Astrocyte (in vitro differentiated cells and primary cell): Measurements from ENCODE around the gene CLEC3B. TPM values are rescaled to one million over a fixed set of nuclear protein-coding genes. Genes with fewer than 3 reads are reported as not detected.
A peak's percentile ranks its signal among the peaks of the same experiment; 100 is the strongest.

Experiments used
- DNase-seq: peaks from one replicate; pipeline ENCODE4 v3.0.0-alpha.2; 2010; ENCODE audit warnings: low read depth
- FAIRE-seq: peaks from 2 replicates; lab custom pipeline; 2011; peaks lifted over from hg19 to GRCh38; lab: Jason Lieb, UNC
- H2AFZ ChIP-seq: 2 replicates; pipeline ENCODE4 v1.6.0; 2012; ENCODE audit warnings: low read depth, low read length, inconsistent platforms
- H3K27ac ChIP-seq: 2 replicates; pipeline ENCODE4 v1.5.1; 2011; ENCODE audit warnings: low read depth, low read length, inconsistent platforms
- H3K27me3 ChIP-seq: 2 replicates; pipeline ENCODE4 v1.6.0; 2011; ENCODE audit warnings: low read length, inconsistent platforms; ENCODE audit not compliant: insufficient read depth
- H3K36me3 ChIP-seq: 2 replicates; pipeline ENCODE4 v1.5.1; 2011; ENCODE audit warnings: low read length, inconsistent platforms; ENCODE audit not compliant: insufficient read depth
- H3K4me1 ChIP-seq: 2 replicates; pipeline ENCODE4 v1.5.1; 2011; ENCODE audit warnings: low read length, inconsistent platforms; ENCODE audit not compliant: insufficient read depth
- H3K4me2 ChIP-seq: 2 replicates; pipeline ENCODE4 v1.6.0; 2012; ENCODE audit warnings: low read length, inconsistent platforms
- H3K4me3 ChIP-seq: 2 replicates; pipeline ENCODE4 v1.5.1; 2011; ENCODE audit warnings: low read depth, mild to moderate bottlenecking, low read length, inconsistent platforms; ENCODE audit not compliant: insufficient read depth
- H3K79me2 ChIP-seq: 2 replicates; pipeline ENCODE4 v1.6.0; 2012; ENCODE audit warnings: mild to moderate bottlenecking, low read length, inconsistent platforms; ENCODE audit not compliant: insufficient read depth
- H3K9ac ChIP-seq: 2 replicates; pipeline ENCODE4 v1.6.0; 2012; ENCODE audit warnings: mild to moderate bottlenecking, low read length, inconsistent platforms
- H3K9me3 ChIP-seq: 2 replicates; pipeline ENCODE4 v1.5.1; 2012; ENCODE audit warnings: low read depth, mild to moderate bottlenecking, low read length, inconsistent platforms; ENCODE audit not compliant: insufficient read depth
- H4K20me1 ChIP-seq: 2 replicates; pipeline ENCODE4 v1.6.0; 2012; ENCODE audit warnings: low read length, inconsistent platforms; ENCODE audit not compliant: insufficient read depth
- H3K27ac Mint-ChIP-seq: one replicate; pipeline ENCODE4 v1.8.0; 2021; ENCODE audit warnings: mild to moderate bottlenecking, mixed read lengths; ENCODE audit not compliant: unreplicated experiment
- H3K27me3 Mint-ChIP-seq: one replicate; pipeline ENCODE4 v1.8.0; 2021; ENCODE audit warnings: low read depth, mixed read lengths; ENCODE audit not compliant: unreplicated experiment
- H3K36me3 Mint-ChIP-seq: one replicate; pipeline ENCODE4 v1.8.0; 2021; ENCODE audit warnings: low read depth, mixed read lengths; ENCODE audit not compliant: unreplicated experiment
- H3K4me1 Mint-ChIP-seq: one replicate; pipeline ENCODE4 v1.8.0; 2021; ENCODE audit warnings: low read depth, mixed read lengths; ENCODE audit not compliant: unreplicated experiment
- H3K4me3 Mint-ChIP-seq: one replicate; pipeline ENCODE4 v1.8.0; 2021; ENCODE audit warnings: mild to moderate bottlenecking, moderate library complexity, mixed read lengths; ENCODE audit not compliant: unreplicated experiment
- H3K9me3 Mint-ChIP-seq: one replicate; pipeline ENCODE4 v1.8.0; 2021; ENCODE audit warnings: mild to moderate bottlenecking, mixed read lengths; ENCODE audit not compliant: unreplicated experiment
- CTCF ChIP-seq: IDR thresholded peaks from 2 replicates; pipeline ENCODE4 v1.5.1; 2011; ENCODE audit warnings: low read depth, mild to moderate bottlenecking, inconsistent platforms, low read length, moderate library complexity; ENCODE audit not compliant: insufficient read depth
- EZH2 ChIP-seq: IDR thresholded peaks from 2 replicates; pipeline ENCODE4 v1.6.1; 2012; ENCODE audit warnings: mild to moderate bottlenecking, low read length, inconsistent platforms; ENCODE audit not compliant: insufficient read depth
- total RNA-seq: library from RNA; stranded (reverse); gene quantifications from 2 replicates; pipeline ENCODE4 v1.2.1, GENCODE V29; 2021

The CLEC3B gene
- total RNA-seq, 1 donor from 2014 or later = 0.32 TPM

- Histone ChIP-seq H3K4me2 (no peak overlapping the region), H3K36me3 (peaks cover 7% of the 10 kb centered on the region), H3K27me3 (no peaks in the 10 kb centered on the region), H3K4me3 (no peak overlapping the region), H4K20me1 (peaks cover 77% of the 10 kb centered on the region), H3K9ac (no peak overlapping the region), H2AFZ (no peak overlapping the region), H3K9me3 (no peaks in the 10 kb centered on the region), H3K79me2 (peaks cover 55% of the 10 kb centered on the region), H3K27ac (no peak overlapping the region), H3K4me1 (no peaks in the 10 kb centered on the region)
- Mint-ChIP-seq H3K4me3 (peak overlapping the region; percentile 66), H3K27ac (no peak overlapping the region), H3K36me3 (peaks cover 26% of the 10 kb centered on the region), H3K9me3 (no peaks in the 10 kb centered on the region), H3K27me3 (no peaks in the 10 kb centered on the region), H3K4me1 (peaks cover 27% of the 10 kb centered on the region)
- no peak for TF ChIP-seq EZH2
- no peak for TF ChIP-seq CTCF
- FAIRE-seq = no peak
- DNase-seq = no peak
Measured at GRCh38 chr3:44987332-44987731, 38.8 kb upstream of the CLEC3B start.

GRCh38 chr3:44988073-44988472 is 38.0 kb upstream of the CLEC3B start:
- no peaks in the 10 kb centered on the region for H3K27me3 Mint-ChIP-seq
- H3K9ac ChIP-seq = no peak overlapping the region
- H3K27ac Mint-ChIP-seq = no peak overlapping the region
- H3K36me3 Mint-ChIP-seq = peaks cover 30% of the 10 kb centered on the region
- H3K4me3 Mint-ChIP-seq = no peak overlapping the region
- H3K4me2 ChIP-seq = no peak overlapping the region
- no peak overlapping the region for H2AFZ ChIP-seq
- H3K27me3 ChIP-seq = no peaks in the 10 kb centered on the region
- TF ChIP-seq CTCF = peak; percentile 54
- TF ChIP-seq EZH2 = no peak
- H3K4me3 ChIP-seq = no peak overlapping the region
- peaks cover 77% of the 10 kb centered on the region for H4K20me1 ChIP-seq
- H3K9me3 Mint-ChIP-seq = no peaks in the 10 kb centered on the region
- H3K79me2 ChIP-seq = peaks cover 48% of the 10 kb centered on the region
- no peak overlapping the region for H3K27ac ChIP-seq
- H3K9me3 ChIP-seq = no peaks in the 10 kb centered on the region
- peaks cover 7% of the 10 kb centered on the region for H3K36me3 ChIP-seq
- peaks cover 32% of the 10 kb centered on the region for H3K4me1 Mint-ChIP-seq
- peaks cover 3% of the 10 kb centered on the region for H3K4me1 ChIP-seq
- FAIRE-seq = no peak
- DNase-seq = no peak

- Mint-ChIP-seq H3K9me3 (no peaks in the 10 kb centered on the region), H3K36me3 (peaks cover 28% of the 10 kb centered on the region), H3K27ac (no peak overlapping the region), H3K4me3 (peak overlapping the region; percentile 34), H3K27me3 (no peaks in the 10 kb centered on the region), H3K4me1 (peaks cover 41% of the 10 kb centered on the region)
- peak; percentile 24 for DNase-seq
- Histone ChIP-seq H3K27me3 (no peaks in the 10 kb centered on the region), H3K36me3 (peaks cover 7% of the 10 kb centered on the region), H3K4me1 (peaks cover 12% of the 10 kb centered on the region), H3K9ac (no peak overlapping the region), H3K27ac (no peak overlapping the region), H3K9me3 (no peaks in the 10 kb centered on the region), H3K4me3 (no peak overlapping the region), H3K4me2 (no peak overlapping the region), H3K79me2 (peaks cover 37% of the 10 kb centered on the region), H2AFZ (no peak overlapping the region), H4K20me1 (peaks cover 75% of the 10 kb centered on the region)
- TF ChIP-seq EZH2 = no peak
- TF ChIP-seq CTCF = no peak
- FAIRE-seq = no peak
Measured at GRCh38 chr3:44989141-44989540, 37.0 kb upstream of the CLEC3B start.
